Adrenal gland (tissue), 12 donors: Measurements from ENCODE around the gene CALML5. TPM values are rescaled to one million over a fixed set of nuclear protein-coding genes. Genes with fewer than 3 reads are reported as not detected.

Experiments
- DNase-seq, 7 donors: peaks; one replicate each; pipeline ENCODE4 v3.0.0-alpha.2; 2019 to 2020
- H3K27ac ChIP-seq, 5 donors: fragments of 200-600 bp; sonication (generic) in 4 of 5; 1 replicate in 3 of 5; 2 replicates in 2 of 5; pipeline versions ENCODE4 v1.5.1 to v1.8.0; 2016 to 2020; ENCODE audit warnings: mild to moderate bottlenecking in 1 of 5
- H3K27me3 ChIP-seq: fragments of 200-600 bp; 2 replicates; pipeline ENCODE4 v1.8.0; 2021
- H3K36me3 ChIP-seq, 2 donors: fragments of 200-600 bp; replicated peaks in 1 of 2; 1 replicate in 1 of 2; 2 replicates in 1 of 2; pipeline versions ENCODE4 v1.5.1 to v1.8.0; 2018 to 2022
- H3K4me1 ChIP-seq, 2 donors: fragments of 200-600 bp; replicated peaks in 1 of 2; 1 replicate in 1 of 2; 2 replicates in 1 of 2; pipeline versions ENCODE4 v1.5.1 to v1.8.0; 2018 to 2021
- H3K4me3 ChIP-seq, 4 donors: fragments of 200-600 bp; sonication (generic) in 3 of 4; one replicate each; pipeline ENCODE4 v1.5.1; 2016 to 2018
- H3K9me3 ChIP-seq, 3 donors: fragments of 200-600 bp; sonication (generic) in 1 of 3; replicated peaks in 1 of 3; 1 replicate in 2 of 3; 2 replicates in 1 of 3; pipeline versions ENCODE4 v1.5.1 to v1.8.0; 2016 to 2021
- CTCF ChIP-seq, 6 experiments: fragments of 450-650 bp in 4 of 6; fragments of 200-600 bp in 2 of 6; sonication (generic) in 1 of 6; IDR thresholded peaks; 1 replicate in 5 of 6; 2 replicates in 1 of 6; pipeline versions ENCODE4 v1.5.1 to v1.8.0; 2016 to 2021; ENCODE audit warnings: antibody characterized with exemption in 6 of 6, mild to moderate bottlenecking in 2 of 6, moderate library complexity in 1 of 6
- POLR2A ChIP-seq, 2 donors: fragments of 450-650 bp; IDR thresholded peaks; one replicate each; pipeline ENCODE4 v1.6.1; 2017; ENCODE audit warnings: antibody characterized with exemption in 2 of 2, mild to moderate bottlenecking in 2 of 2, moderate library complexity in 1 of 2
- WGBS, 4 donors: extraction: QIAGEN DNeasy Blood & Tissue Kit in 2 of 4; methylation state at CpG; one replicate each; pipeline versions ENCODE4 v1.1.5 to v1.1.7; 2013 to 2017; 5-methylcytosine and 5-hydroxymethylcytosine counted together
- intact Hi-C, 2 donors: fragments of 100-400 bp; cut with DNase I; formaldehyde crosslinking; loops; one replicate each; pipeline versions ENCODE4 v1.14.1 to v1.15.0; 2022 to 2023
- polyA plus RNA-seq, 3 donors: library from polyadenylated mRNA; stranded (reverse); fragments of 200-250 nt in 2 of 3; fragments of 350-450 nt in 1 of 3; fragmentation: Illumina TruSeq in 1 of 3; extraction: RNeasy Lipid Tissue Mini Kit (QIAGEN cat#74804) in 1 of 3; gene quantifications; one replicate each; pipeline ENCODE4 v1.2.3, GENCODE V29; 2013 to 2014
- total RNA-seq, 9 donors: library from RNA; depleted of rRNA in 4 of 9; stranded (reverse); fragments of >200 nt in 4 of 9; fragments of 120-200 nt in 1 of 9; fragmentation: NEBNext Ultra II Directional in 1 of 9; extraction: Animal tissue kit (Norgen Biotek cat#: 25700) in 1 of 9; gene quantifications; one replicate each; pipeline versions ENCODE4 v1.1.0 to v1.2.4, GENCODE V29; 2013 to 2023
- donor health status: healthy with polysubstance abuse.
- donor health status: Bipolar disorder and iron deficiency.
- donor health status: DM: yes; HTN: yes; CAD: no.
- donor health status: DM: no; HTN: no; CAD: no.
- donor health status: DM: no; HTN: no; CAD: no.
- donor health status: DM: yes; HTN: yes; CAD: no.

CALML5 gene
- total and polyA plus RNA-seq, 12 donors, result not detected

- Histone ChIP-seq H3K27ac (no peak overlapping the region), H3K9me3 (no peaks in the 10 kb centered on the region), H3K4me3 (no peak overlapping the region), H3K4me1 (no peaks in the 10 kb centered on the region), H3K27me3 (no peaks in the 10 kb centered on the region), H3K36me3 (no peaks in the 10 kb centered on the region)
- TF ChIP-seq CTCF (IDR thresholded peaks at IDR 0.05) (no peak), POLR2A (IDR thresholded peaks at IDR 0.05) (no peak)
- no peak for DNase-seq
- WGBS, 4 donors, result 87 to 91% (median 88%) methylated on average over 12 to 16 of the region's 16 CpGs
- intact Hi-C loops, result no loop called here
These were observed 31.6 kb upstream of the CALML5 start for GRCh38 chr10:5530846-5531557.

- TF ChIP-seq CTCF (IDR thresholded peaks at IDR 0.05) (no peak), POLR2A (IDR thresholded peaks at IDR 0.05) (no peak)
- 88 to 95% (median 90%) methylated on average over 4 to 5 of the region's 5 CpGs for WGBS, 4 donors
- Histone ChIP-seq H3K4me3 (no peak overlapping the region), H3K27ac (no peak overlapping the region), H3K4me1 (no peaks in the 10 kb centered on the region), H3K27me3 (no peaks in the 10 kb centered on the region), H3K36me3 (no peaks in the 10 kb centered on the region), H3K9me3 (no peaks in the 10 kb centered on the region)
- no peak for DNase-seq
- intact Hi-C loops, result no loop called here
These were observed 31.0 kb upstream of the CALML5 start for GRCh38 chr10:5530412-5530806.

- Histone ChIP-seq H3K27ac (no peak overlapping the region), H3K4me1 (no peaks in the 10 kb centered on the region), H3K9me3 (no peaks in the 10 kb centered on the region), H3K27me3 (no peaks in the 10 kb centered on the region), H3K4me3 (no peak overlapping the region), H3K36me3 (no peaks in the 10 kb centered on the region)
- intact Hi-C loops, result no loop called here
- TF ChIP-seq POLR2A (IDR thresholded peaks at IDR 0.05) (no peak), CTCF (IDR thresholded peaks at IDR 0.05) (no peak)
- DNase-seq, result no peak
- 79 to 83% (median 82%) methylated on average over 7 of the region's 7 CpGs for WGBS, 4 donors
These were observed 30.5 kb upstream of the CALML5 start for GRCh38 chr10:5529702-5530411.

- Histone ChIP-seq H3K4me1 (no peaks in the 10 kb centered on the region), H3K27me3 (no peaks in the 10 kb centered on the region), H3K27ac (no peak overlapping the region), H3K36me3 (no peaks in the 10 kb centered on the region), H3K4me3 (no peak overlapping the region), H3K9me3 (no peaks in the 10 kb centered on the region)
- no peak for DNase-seq
- WGBS, 4 donors, result 84 to 87% (median 86%) methylated on average over 10 to 11 of the region's 11 CpGs
- intact Hi-C loops, result no loop called here
- TF ChIP-seq CTCF (IDR thresholded peaks at IDR 0.05), result no peak
- no peak for TF ChIP-seq POLR2A (IDR thresholded peaks at IDR 0.05)
These were observed 29.8 kb upstream of the CALML5 start for GRCh38 chr10:5528989-5529701.
